ENCODE data around the gene PLEK2. TPM values are rescaled to one million over a fixed set of nuclear protein-coding genes. Genes with fewer than 3 reads are reported as not detected.
A peak's percentile ranks its signal among the peaks of the same experiment; 100 is the strongest.
"Not testable (repeated sequence)": the region's sequence is repeated elsewhere in the genome, so short reads cannot be mapped to it uniquely, and the experiment has no call there.

PLEK2 gene
- under 1 TPM; 0.85 to 0.97 TPM for total RNA-seq

- DNase-seq, result peak; percentile 61
- Mint-ChIP-seq H3K4me3 (peak within 1 kb of the TSS; percentile 63), H3K27ac (no peak within 1 kb of the TSS), H3K9me3 (no peaks in the 10 kb centered on the region), H3K27me3 (peaks cover 9% of the 10 kb centered on the region), H3K36me3 (no peaks in the 10 kb centered on the region), H3K4me1 (peaks cover 8% of the 10 kb centered on the region)
- ATAC-seq (ENCODE audit: low read depth), result peak; percentile 85
- POLR2A ChIA-PET, result no interaction called here
These were observed at the start of gene PLEK2 for GRCh38 chr14:67411820-67412421. PLEK2 (minus strand) TSS chr14:67412165; CDS start chr14:67412059, 106 bp downstream.

GRCh38 chr14:67461341-67461985 is 49.5 kb upstream of the PLEK2 start:
- Mint-ChIP-seq H3K27ac (no peak overlapping the region), H3K4me1 (peaks cover 21% of the 10 kb centered on the region), H3K4me3 (no peak overlapping the region), H3K27me3 (peaks cover 18% of the 10 kb centered on the region), H3K36me3 (no peaks in the 10 kb centered on the region), H3K9me3 (no peaks in the 10 kb centered on the region)
- DNase-seq, result no peak
- ATAC-seq (ENCODE audit: low read depth), result no peak
- POLR2A ChIA-PET, result no interaction called here

GRCh38 chr14:67459336-67459735 is 47.4 kb upstream of the PLEK2 start:
- Mint-ChIP-seq H3K9me3 (no peaks in the 10 kb centered on the region), H3K4me3 (no peak overlapping the region), H3K4me1 (peaks cover 10% of the 10 kb centered on the region), H3K36me3 (no peaks in the 10 kb centered on the region), H3K27ac (no peak overlapping the region), H3K27me3 (peaks cover 15% of the 10 kb centered on the region)
- no peak for DNase-seq
- POLR2A ChIA-PET, result no interaction called here
- no peak for ATAC-seq (ENCODE audit: low read depth)

GRCh38 chr14:67457782-67458181 is 45.8 kb upstream of the PLEK2 start:
- DNase-seq (no peak), ATAC-seq (ENCODE audit: low read depth) (no peak)
- Mint-ChIP-seq H3K27ac (no peak overlapping the region), H3K27me3 (peaks cover 15% of the 10 kb centered on the region), H3K4me1 (peaks cover 4% of the 10 kb centered on the region), H3K36me3 (no peaks in the 10 kb centered on the region), H3K9me3 (no peaks in the 10 kb centered on the region), H3K4me3 (no peak overlapping the region)
- POLR2A ChIA-PET, result no interaction called here

GRCh38 chr14:67456732-67457131 is 44.8 kb upstream of the PLEK2 start:
- POLR2A ChIA-PET, result no interaction called here
- Mint-ChIP-seq H3K27ac (no peak overlapping the region), H3K9me3 (no peaks in the 10 kb centered on the region), H3K4me1 (peaks cover 2% of the 10 kb centered on the region), H3K4me3 (no peak overlapping the region), H3K27me3 (peaks cover 12% of the 10 kb centered on the region), H3K36me3 (no peaks in the 10 kb centered on the region)
- ATAC-seq (ENCODE audit: low read depth) (no peak), DNase-seq (no peak)

GRCh38 chr14:67453575-67454300 is 41.8 kb upstream of the PLEK2 start:
- POLR2A ChIA-PET, result interaction anchor here (0.6 kb wide), 1 partner anchor 21 kb away, joined by 3 read pairs; no protein-coding TSS in a partner anchor
- Mint-ChIP-seq H3K9me3 (peaks cover 7% of the 10 kb centered on the region), H3K27ac (no peak overlapping the region), H3K4me3 (no peak overlapping the region), H3K27me3 (peaks cover 8% of the 10 kb centered on the region), H3K36me3 (no peaks in the 10 kb centered on the region), H3K4me1 (no peaks in the 10 kb centered on the region)
- ATAC-seq (ENCODE audit: low read depth), result no peak
- no peak for DNase-seq

- H3K27ac Mint-ChIP-seq; ATAC-seq (ENCODE audit: low read depth); DNase-seq; H3K36me3 Mint-ChIP-seq; H3K9me3 Mint-ChIP-seq; H3K4me3 Mint-ChIP-seq; POLR2A ChIA-PET; H3K4me1 Mint-ChIP-seq; H3K27me3 Mint-ChIP-seq: not testable (repeated sequence)
These were observed 39.7 kb upstream of the PLEK2 start for GRCh38 chr14:67451667-67452066.

- POLR2A ChIA-PET, result no interaction called here
- ATAC-seq (ENCODE audit: low read depth) (no peak), DNase-seq (no peak)
- H3K4me1 Mint-ChIP-seq, result no peaks in the 10 kb centered on the region
- H3K9me3 Mint-ChIP-seq, result peaks cover 7% of the 10 kb centered on the region
- H3K27me3 Mint-ChIP-seq, result peaks cover 24% of the 10 kb centered on the region
- H3K4me3 Mint-ChIP-seq, result no peak overlapping the region
- no peak overlapping the region for H3K27ac Mint-ChIP-seq
- H3K36me3 Mint-ChIP-seq, result no peaks in the 10 kb centered on the region
These were observed 37.1 kb upstream of the PLEK2 start for GRCh38 chr14:67449096-67449495.

GRCh38 chr14:67447033-67447381 is 35.0 kb upstream of the PLEK2 start:
- H3K27me3 Mint-ChIP-seq, result peaks cover 37% of the 10 kb centered on the region
- H3K4me1 Mint-ChIP-seq, result no peaks in the 10 kb centered on the region
- ATAC-seq (ENCODE audit: low read depth), result no peak
- no peaks in the 10 kb centered on the region for H3K36me3 Mint-ChIP-seq
- H3K9me3 Mint-ChIP-seq, result peaks cover 7% of the 10 kb centered on the region
- DNase-seq, result no peak
- POLR2A ChIA-PET, result no interaction called here
- H3K4me3 Mint-ChIP-seq, result no peak overlapping the region
- H3K27ac Mint-ChIP-seq, result no peak overlapping the region

- Mint-ChIP-seq H3K27me3 (peaks cover 37% of the 10 kb centered on the region), H3K4me3 (no peak overlapping the region), H3K27ac (no peak overlapping the region), H3K36me3 (no peaks in the 10 kb centered on the region), H3K4me1 (no peaks in the 10 kb centered on the region), H3K9me3 (peaks cover 7% of the 10 kb centered on the region)
- POLR2A ChIA-PET, result no interaction called here
- ATAC-seq (ENCODE audit: low read depth), result no peak
- no peak for DNase-seq
These were observed 34.5 kb upstream of the PLEK2 start for GRCh38 chr14:67446371-67447032.

GRCh38 chr14:67444395-67444794 is 32.4 kb upstream of the PLEK2 start:
- DNase-seq, result no peak
- Mint-ChIP-seq H3K4me1 (no peaks in the 10 kb centered on the region), H3K9me3 (no peaks in the 10 kb centered on the region), H3K27me3 (peaks cover 42% of the 10 kb centered on the region), H3K4me3 (no peak overlapping the region), H3K27ac (no peak overlapping the region), H3K36me3 (no peaks in the 10 kb centered on the region)
- no peak for ATAC-seq (ENCODE audit: low read depth)
- POLR2A ChIA-PET, result no interaction called here

- Mint-ChIP-seq H3K27me3 (peaks cover 42% of the 10 kb centered on the region), H3K9me3 (no peaks in the 10 kb centered on the region), H3K36me3 (no peaks in the 10 kb centered on the region), H3K4me1 (no peaks in the 10 kb centered on the region), H3K4me3 (no peak overlapping the region), H3K27ac (no peak overlapping the region)
- ATAC-seq (ENCODE audit: low read depth) (no peak), DNase-seq (no peak)
- POLR2A ChIA-PET, result no interaction called here
These were observed 30.4 kb upstream of the PLEK2 start for GRCh38 chr14:67442139-67442906.

GRCh38 chr14:67441672-67442071 is 29.7 kb upstream of the PLEK2 start:
- ATAC-seq (ENCODE audit: low read depth) (no peak), DNase-seq (no peak)
- Mint-ChIP-seq H3K4me3 (no peak overlapping the region), H3K36me3 (no peaks in the 10 kb centered on the region), H3K9me3 (no peaks in the 10 kb centered on the region), H3K27ac (no peak overlapping the region), H3K27me3 (peaks cover 39% of the 10 kb centered on the region), H3K4me1 (no peaks in the 10 kb centered on the region)
- POLR2A ChIA-PET, result no interaction called here
